HG03342 (cell line): ENCODE data around the gene PDYN.

Source experiments
- ATAC-seq: cut with Tn5 transposase; IDR thresholded peaks from one replicate; pipeline ENCODE4 v1.9.1; 2021; ENCODE audit warnings: mild to moderate bottlenecking, moderate library complexity; ENCODE audit not compliant: unreplicated experiment

PDYN gene

DNA sequence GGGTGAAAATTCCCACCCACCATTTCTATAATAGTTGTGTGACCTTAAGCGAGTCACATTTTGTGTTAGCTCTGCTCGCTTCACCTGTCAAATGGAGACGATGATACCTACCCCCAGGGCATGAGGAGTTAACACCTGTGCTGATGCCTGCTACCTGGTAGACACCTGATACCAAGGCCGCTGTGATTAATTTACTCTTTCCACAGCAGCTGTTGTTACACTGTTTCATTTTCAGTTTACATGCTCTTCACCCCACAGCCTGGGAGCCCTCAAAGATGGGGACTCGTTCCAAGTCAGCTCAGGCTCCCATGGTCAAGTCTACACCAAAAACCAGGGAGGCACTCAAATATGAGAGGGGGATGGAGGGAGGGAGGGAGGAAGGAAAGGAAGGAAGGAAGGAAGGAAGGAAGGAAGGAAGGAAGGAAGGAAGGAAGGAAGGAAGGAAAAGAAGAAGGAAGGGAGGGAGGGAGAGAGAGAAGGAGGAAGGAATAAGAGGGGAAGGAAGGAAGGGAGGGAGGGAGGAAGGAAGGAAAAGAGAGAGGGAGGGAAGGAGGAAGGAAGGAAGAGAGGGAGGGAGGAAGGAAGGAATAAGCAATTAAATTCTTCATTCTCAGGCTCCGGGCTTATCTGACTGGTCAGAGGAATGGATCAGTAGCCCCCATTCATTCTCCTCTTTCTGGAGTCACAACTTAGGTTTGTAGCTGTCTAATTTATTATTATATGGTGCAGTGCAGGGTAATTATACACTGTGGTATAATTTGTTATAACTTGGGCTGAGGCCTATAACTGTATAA is 40.9 kb downstream of the PDYN start:
- ATAC-seq = peak; percentile 63

DNA sequence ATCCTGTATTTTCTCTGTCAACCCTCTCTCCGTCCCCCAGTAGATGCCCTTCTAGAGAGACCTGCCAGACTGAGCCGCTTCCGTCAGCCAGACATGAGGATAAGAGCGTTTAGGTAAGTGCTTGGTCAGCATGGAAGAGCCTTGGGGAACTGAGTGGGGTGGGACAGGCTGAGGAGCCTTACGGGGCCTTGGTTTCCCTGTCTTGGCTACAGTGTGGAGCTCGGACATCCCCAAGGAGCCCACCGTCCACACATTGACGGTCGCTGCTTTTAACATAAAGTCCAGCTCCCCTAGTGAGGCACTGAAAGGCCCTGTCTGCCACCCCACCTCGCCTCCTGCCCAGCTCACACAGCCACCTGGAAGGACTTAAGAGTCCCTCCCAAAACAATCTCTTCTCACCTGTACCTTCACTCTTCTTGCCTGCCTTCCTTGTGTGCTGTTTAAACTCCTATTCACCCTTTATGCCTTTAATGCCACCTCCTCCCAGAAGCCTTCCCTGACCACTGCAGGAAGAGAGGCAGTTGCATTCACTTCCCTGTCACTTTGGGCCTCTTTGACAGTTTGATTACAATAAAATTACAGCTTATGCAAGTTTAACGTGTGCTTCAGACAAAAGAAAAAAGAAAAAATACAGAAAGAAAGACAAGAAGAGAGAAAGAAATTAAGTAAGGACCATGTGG is 42.3 kb downstream of the PDYN start:
- no peak for ATAC-seq

DNA sequence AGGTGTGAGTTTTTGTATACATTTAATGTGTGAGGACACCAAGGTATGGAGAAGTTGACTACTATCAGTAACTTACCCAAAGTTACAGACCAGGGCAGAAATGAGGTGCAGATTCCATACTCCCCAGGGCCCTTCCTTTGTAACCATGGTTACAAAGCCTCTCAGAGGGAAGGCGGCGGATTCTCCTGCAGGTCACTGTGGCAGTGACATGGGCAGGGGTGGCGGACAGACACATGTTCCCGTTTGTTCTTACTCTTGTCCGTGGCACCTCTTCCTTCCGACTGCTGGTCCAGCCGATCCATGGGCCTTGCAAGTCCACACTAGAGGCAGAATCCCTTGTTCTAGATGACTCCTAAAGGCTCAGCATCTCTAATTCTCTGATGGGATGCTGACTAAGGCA is 43.0 kb downstream of the PDYN start:
- ATAC-seq = no peak

DNA sequence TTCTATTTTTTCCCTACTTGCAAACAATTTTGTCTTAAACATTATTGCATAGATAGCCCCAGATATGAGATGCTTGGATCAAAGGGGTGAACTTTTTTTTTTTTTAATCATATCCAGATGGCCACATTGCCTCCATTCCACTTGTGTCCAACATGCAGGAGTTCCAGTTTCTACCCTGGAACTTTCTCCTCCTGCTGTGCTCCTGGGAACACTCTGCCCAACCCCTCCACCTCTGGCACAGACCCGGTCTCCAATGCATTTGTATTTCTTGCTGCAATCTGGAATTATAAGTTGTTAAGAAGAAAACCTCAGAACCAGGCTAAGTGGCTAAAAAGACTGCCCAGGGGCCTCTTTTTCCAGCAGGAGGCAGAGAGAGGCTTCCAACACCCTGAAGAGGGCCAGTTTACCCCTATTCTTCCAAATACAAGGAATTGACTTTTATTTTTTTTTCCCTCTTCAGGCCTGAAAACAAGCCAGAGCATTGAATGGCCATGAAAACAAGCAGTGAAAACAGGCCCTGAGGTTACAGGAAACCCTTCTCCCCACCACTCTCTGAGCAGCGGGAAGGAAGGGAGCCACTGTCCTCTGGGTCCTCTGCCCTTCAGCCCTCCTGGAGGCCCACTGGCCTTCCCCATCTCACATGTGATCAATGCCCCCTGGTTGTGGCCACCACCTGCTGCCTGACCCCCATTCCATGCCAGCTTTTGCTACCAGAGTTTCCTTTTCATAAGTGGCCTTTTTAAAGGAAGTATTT is 44.3 kb downstream of the PDYN start:
- ATAC-seq = no peak

DNA sequence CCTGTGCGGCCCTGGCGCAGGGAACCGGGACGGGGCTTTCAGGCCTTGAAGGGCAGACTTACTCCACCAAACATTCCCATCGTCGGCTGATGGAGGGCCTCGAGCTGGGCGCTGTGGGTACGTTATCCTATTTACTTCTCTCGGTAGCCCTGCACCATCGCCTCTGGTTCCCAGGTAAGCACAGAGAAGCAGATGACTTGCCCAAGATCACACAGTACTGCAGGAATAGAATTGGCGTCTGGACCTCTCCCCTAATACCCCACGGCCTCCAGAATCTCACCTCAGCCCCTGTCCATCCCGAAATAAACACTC is 46.4 kb downstream of the PDYN start:
- ATAC-seq = no peak

DNA sequence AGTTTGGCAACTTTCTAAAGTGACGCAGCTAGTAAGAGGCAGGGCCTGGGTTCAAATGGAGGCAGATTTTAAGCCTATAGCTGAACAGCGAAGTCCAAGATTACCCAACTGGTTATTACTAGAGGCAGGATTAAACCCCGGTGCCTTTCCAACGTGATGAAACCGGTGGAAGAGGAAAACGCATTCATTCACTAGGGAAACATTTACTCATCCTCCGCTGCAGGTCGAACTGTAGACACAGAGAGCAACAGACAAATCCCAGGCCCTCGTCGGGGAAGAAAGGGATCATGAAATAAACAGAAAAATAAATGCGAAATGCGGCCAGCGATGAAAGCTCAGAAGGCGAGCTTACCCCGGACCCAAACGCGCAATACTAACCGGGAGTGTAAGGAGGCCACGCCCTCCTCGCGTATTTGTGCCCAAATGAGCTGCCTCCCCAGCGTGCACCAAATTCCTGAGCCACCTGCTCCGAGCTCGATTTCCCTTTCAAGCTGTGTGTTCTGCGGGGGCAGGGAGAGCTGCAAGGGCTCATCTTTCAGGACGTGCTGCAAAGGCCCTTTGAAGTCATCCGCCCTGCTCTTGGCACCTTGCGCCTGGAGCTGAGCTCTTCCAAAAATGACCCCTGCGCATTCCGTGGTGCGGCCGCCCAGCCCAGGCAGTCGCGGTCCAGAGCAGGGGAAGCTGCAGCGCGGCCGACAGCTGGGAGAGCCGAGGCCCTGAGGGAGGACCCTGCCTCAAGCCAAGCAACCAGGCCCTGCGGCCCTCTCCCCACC is 46.9 kb downstream of the PDYN start:
- no peak for ATAC-seq

DNA sequence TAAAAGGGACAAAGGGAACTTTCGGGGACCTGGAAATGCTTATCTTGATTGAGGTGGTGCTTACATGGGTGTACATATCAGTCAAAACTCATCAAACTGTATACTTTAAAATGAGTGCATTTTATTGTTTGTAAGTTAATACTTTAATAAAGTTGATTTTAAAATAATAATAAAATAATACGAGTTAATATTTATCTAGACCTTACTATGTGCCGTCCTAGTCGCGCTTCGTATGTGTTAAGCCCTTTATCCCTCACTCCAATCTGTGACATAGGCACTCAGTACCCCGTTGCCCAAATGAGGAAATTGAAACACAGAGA is 47.5 kb downstream of the PDYN start:
- ATAC-seq = no peak

DNA sequence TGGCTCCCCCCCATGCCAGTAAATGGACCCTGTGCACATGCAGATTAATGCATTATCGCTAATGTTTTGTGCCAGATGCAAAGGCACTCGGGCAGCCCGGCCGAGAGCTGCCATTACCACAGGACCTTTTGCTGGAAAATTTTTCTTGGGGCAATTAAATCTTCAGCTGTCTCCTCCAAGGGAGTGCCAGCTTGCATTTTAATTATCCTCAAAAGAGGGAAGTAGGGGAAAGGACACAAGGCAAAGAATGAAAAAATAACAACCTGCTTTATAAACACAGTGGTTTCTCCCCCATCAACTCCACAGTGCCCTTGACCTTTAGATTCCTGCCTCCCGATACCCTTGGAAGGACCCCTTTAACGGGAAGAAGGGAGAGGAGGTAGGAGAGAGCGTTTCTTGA is 48.2 kb downstream of the PDYN start:
- no peak for ATAC-seq

DNA sequence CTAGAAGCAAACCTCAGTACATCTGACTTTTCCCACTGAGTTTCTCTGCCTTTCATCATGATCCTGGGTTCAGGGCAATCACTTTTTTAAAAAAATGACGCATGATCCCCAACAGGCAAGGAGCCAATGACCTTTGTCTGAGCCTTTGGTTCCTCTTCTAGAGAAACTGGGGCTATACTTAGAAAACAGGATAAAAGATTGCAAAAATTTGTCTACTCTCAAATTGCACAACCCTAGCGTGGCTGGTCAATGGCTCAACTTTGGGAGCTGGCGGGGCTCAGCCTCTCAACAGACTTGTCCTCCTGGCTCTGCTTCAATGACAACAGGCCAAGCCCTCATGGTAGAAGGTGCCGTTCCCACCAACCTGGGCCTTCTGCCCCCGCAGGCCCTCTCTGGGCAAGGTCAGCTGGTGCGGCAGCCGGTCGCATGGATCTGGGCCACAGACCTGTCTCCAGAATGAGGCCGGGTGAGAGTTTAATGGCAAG is 48.7 kb downstream of the PDYN start:
- ATAC-seq = no peak

DNA sequence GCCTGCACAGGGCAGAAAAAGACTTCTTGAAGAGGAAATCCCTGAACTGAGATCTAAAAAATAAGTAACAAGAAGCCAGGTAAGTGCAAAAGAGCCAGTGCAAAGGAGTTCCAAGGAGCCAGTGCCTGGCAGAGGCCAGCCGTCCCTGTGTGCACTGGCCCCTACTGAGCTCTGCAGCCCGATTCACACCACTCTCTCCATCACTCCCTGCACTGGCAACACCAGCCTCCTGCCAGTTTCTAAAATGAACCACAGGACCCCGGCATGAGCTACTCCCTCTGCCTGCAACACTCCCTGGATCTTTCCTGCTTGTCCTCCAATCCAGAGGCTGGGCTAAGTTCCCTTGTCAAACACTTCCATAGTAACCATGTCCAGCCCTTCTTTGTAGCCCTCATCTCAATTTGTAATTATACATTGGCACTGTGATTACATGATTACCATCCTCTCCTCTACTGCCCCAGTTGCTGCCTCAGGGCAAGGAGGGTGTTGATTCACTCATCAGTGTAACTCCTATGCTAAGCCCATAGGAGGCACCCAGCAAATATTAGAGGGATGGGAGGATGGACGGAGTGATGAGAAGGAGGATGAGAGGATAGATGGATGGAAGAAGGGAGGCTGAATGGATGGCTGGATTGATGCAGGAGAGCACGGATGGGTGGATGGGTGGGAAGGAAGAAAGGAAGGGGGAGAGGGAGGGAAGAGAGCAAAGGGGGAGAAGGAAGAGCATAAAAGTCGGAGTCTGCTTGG is 49.3 kb downstream of the PDYN start:
- no peak for ATAC-seq

DNA sequence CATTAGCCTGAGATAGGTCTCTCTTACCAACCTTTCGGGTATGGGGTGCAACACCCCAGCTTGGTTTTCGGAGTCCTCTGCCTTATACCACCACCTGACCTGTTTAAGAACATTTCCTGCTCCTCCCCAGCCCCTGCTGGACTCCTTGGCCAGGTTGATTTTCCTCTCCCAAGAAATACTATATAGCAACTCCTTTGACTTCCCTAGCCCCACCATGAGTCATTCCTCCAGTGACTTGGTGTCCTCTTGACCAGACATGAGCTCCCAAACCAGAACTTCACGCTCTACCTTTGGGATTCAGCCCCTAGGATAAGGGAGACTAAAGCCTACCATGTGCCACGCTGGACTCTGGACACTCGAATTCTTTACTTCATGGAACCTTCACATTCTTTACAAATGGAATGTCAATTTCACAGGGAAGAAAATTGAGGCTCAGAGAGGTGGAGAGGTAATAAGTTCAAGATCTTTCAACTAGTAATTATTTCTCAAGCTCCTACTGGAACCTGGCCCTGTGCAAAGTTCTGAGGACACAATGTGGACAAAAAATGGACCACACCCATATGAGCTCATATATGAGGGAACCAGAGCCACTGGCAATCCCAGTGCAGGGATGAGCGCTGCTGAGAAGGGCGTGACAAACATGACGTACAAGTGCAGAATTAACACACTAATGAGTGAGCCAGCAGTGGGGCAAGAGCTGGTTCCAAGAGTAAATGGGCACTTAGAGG is 50.4 kb downstream of the PDYN start:
- no peak for ATAC-seq

DNA sequence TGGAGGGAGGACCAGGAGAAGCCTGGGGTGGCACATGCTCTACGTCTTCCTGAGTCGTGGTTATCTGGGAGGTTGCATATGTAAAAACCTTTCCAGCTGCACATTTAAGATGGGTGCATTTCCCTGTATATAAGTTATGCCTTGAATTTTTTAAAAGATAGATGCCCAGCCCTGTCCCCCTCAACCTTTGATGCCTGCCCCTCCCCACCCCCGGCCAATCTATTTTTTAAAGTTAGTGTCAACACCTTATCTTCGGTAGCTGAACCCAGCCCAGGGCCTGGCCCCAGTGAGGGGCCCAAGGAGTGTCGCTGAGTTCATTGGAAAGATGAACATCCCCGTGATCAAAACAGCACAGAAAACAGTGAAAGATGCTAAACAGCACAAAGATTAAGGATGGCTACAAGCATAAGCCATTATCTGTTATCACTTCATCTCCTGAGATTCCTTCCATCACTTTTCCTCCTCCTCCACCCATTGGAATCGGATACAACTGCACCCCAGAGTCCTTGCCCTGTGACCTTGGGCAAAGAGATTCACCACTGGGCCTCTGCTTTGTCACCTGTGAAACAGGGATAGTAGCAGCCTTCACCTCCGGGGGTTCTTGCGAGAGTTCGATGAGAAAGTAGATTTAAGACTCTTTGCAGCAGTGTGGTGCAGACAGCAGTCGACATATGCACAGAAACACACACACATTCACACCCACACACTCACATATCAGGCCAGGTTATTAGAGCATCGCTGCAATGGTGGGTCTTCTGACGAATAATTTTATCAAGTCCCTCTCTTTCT is 51.2 kb downstream of the PDYN start:
- ATAC-seq = no peak

DNA sequence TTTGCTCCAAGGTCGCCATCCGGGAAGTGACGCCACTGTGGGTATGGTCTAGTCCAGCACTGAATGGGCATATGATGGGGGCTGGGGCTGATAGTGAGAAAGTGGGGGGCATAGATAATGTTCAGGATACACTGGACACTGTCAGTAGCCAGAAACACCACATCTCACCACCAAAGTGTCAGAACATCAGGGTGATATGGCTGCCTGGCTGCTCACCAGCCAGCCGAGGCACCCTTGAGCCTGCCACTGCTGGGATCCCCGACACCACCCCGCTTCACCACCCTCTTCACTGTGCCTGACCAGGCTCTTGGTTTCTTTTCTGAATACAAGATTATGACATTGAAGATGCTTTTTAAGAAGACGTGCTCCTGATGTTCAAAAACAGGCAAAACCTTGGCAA is 51.8 kb downstream of the PDYN start:
- no peak for ATAC-seq

DNA sequence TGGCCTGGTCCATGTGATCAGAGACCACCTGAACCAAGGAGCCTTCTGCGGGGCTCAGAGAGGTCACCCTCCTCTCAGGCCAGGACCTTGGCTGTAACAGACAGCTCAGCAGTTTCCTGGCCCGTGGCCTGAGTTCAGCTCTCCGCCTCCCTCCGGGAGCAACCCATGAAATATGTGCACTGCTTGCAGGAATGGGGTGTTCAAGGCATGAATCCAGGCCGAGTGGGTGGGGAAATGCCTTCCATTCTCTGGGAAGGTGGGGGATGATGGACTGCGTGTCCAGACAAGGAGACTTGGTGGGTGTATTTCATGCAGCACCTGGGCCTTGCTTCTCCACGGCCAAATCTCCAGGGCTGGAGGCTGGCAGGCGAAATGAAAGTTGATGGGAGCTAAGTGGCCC is 52.6 kb downstream of the PDYN start:
- no peak for ATAC-seq

DNA sequence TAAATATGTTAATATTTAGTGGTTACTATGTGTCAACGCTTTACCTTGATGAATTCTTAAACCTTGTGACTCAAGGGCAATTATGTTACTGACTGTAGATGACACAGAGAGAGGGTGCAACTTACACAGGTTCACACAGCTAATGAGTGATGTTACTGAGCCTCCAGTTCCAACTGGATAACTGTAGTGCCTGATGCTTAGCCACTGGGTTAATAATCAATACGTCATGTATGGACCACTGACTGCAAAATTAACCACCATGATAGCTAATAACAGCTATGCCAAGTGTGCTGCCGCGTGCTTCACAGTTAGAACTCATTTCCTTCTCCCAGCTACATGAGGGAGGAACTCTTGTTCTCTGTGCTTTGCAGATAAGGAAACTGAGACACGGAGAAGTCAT is 53.3 kb downstream of the PDYN start:
- ATAC-seq = no peak

DNA sequence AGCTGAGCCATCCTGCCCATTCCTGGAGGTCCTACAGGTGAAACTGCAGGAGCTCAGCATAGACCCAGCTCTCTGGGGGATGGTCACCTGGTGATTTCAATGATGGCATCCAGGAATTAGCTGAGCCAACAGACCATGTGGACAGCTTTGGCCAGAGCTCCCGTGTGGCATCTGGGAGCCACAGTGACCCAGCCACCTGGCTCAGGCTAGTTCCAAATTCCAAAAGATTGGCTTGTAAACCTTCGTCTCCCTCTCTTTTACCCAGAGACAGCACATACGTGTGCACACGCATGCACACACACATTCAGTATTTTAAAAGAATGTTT is 54.6 kb downstream of the PDYN start:
- ATAC-seq = no peak

DNA sequence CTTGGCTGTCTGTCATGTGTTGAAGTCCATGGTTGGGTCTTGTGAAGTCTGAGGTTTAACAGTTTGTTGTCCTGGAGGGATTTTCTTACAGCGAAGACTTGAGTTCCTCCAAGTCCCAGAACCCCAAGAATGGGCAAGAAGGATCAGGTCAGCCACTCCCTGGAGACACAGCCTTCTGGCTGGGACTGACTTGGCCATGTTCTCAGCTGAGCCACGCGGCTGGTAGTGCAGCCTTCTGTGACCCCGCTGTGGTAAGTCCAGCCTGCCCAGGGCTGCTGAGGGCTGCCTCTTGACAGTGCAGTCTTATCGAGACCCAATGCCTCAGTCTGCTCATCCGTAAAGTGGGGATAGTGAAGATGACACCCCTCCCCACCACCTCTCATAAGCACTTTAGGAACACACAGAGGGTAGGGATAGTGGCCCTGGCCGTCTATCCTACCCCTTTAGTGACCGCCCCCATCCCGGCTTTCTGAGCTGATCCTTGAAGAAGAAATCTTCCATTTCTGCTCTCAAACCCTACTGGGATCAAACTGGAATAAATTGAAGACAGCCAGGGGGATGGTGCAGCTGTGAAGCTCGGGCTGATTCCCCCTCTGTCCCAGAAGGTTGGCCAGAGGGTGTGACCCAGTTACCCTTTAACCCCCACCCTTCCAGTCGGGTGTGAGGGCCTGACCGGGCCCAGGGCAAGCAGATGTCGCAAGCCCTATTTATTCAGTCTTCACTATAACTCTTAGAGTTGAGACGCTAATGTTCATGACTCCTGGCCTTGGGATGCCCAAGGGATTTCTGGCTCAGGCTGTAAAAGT is 55.2 kb downstream of the PDYN start:
- no peak for ATAC-seq

DNA sequence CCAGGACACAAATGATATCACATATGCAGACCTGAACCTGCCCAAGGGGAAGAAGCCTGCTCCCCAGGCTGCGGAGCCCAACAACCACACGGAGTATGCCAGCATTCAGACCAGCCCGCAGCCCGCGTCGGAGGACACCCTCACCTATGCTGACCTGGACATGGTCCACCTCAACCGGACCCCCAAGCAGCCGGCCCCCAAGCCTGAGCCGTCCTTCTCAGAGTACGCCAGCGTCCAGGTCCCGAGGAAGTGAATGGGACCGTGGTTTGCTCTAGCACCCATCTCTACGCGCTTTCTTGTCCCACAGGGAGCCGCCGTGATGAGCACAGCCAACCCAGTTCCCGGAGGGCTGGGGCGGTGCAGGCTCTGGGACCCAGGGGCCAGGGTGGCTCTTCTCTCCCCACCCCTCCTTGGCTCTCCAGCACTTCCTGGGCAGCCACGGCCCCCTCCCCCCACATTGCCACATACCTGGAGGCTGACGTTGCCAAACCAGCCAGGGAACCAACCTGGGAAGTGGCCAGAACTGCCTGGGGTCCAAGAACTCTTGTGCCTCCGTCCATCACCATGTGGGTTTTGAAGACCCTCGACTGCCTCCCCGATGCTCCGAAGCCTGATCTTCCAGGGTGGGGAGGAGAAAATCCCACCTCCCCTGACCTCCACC is 56.4 kb downstream of the PDYN start:
- no peak for ATAC-seq
